B cell (primary cell): ENCODE measurements around the gene TMC1. TPM values are rescaled to one million over a fixed set of nuclear protein-coding genes. Genes with fewer than 3 reads are reported as not detected.
A peak's percentile ranks its signal among the peaks of the same experiment; 100 is the strongest.

Experiments used
- ATAC-seq: fragments of 200-7000 bp; cut with Tn5 transposase; one replicate; pipeline ENCODE4 v1.10.0; 2021; ENCODE audit warnings: low read depth, mild to moderate bottlenecking, moderate number of reproducible peaks, moderate library complexity
- CTCF ChIA-PET: fragments of 350-600 bp; sonication (Branson Sonifier 250); formaldehyde crosslinking; loops from one replicate; lab custom pipeline; 2021; ENCODE audit warnings: antibody characterized with exemption, inconsistent platforms; lab: Charles Lee
- POLR2A ChIA-PET: fragments of 350-600 bp; sonication (Branson Sonifier 250); formaldehyde crosslinking; loops from one replicate; lab custom pipeline; 2021; ENCODE audit warnings: antibody characterized with exemption; lab: Charles Lee
- DNase-seq: peaks from one replicate; pipeline ENCODE4 v3.0.0; 2013
- H2AFZ ChIP-seq: 2 replicates; pipeline ENCODE4 v1.6.1; 2012; ENCODE audit warnings: mild to moderate bottlenecking, low read depth, low read length; ENCODE audit not compliant: insufficient read depth, poor library complexity, severe bottlenecking
- H3K27ac ChIP-seq, 2 donors: 1 replicate in 1 of 2; 2 replicates in 1 of 2; pipeline ENCODE4 v1.5.1; 2012 to 2013; ENCODE audit warnings: low read length in 2 of 2, mild to moderate bottlenecking in 2 of 2, moderate library complexity in 1 of 2
- H3K27me3 ChIP-seq, 4 experiments: fragments of 200-600 bp in 1 of 4; sonication (generic) in 1 of 4; replicated peaks in 1 of 4; 1 replicate in 2 of 4; 2 replicates in 2 of 4; pipeline versions ENCODE4 v1.6.1 to v1.7.0; 2013 to 2016; ENCODE audit warnings: low read length in 3 of 4, mild to moderate bottlenecking in 2 of 4, mixed read lengths in 1 of 4, moderate library complexity in 1 of 4; ENCODE audit not compliant: insufficient read depth in 4 of 4, control insufficient read depth in 3 of 4; ENCODE audit errors: control extremely low read depth in 1 of 4
- H3K36me3 ChIP-seq, 2 experiments: replicated peaks in 1 of 2; 1 replicate in 1 of 2; 2 replicates in 1 of 2; pipeline versions ENCODE4 v1.6.1 to v1.7.1; 2013; ENCODE audit warnings: low read length in 1 of 2; ENCODE audit not compliant: insufficient read depth in 2 of 2, control insufficient read depth in 1 of 2; ENCODE audit errors: control extremely low read depth in 1 of 2, extremely low read depth in 1 of 2
- H3K4me1 ChIP-seq, 2 donors: fragments of 200-600 bp in 1 of 2; sonication (generic) in 1 of 2; 1 replicate in 1 of 2; 2 replicates in 1 of 2; pipeline versions ENCODE4 v1.5.1 to v1.6.1; 2013 to 2017; ENCODE audit warnings: low read length in 2 of 2; ENCODE audit not compliant: control insufficient read depth in 2 of 2, insufficient read depth in 2 of 2
- H3K4me2 ChIP-seq: replicated peaks from 2 replicates; pipeline ENCODE3; 2012; ENCODE audit warnings: mild to moderate bottlenecking, low read depth, low read length; ENCODE audit not compliant: poor library complexity, severe bottlenecking
- H3K4me3 ChIP-seq, 5 experiments: fragments of 200-600 bp in 1 of 5; sonication (generic) in 1 of 5; 1 replicate in 3 of 5; 2 replicates in 2 of 5; pipeline versions ENCODE4 v1.5.1 to v1.7.0; 2011 to 2016; ENCODE audit warnings: low read length in 4 of 5, mild to moderate bottlenecking in 4 of 5, low read depth in 2 of 5, control low read depth in 1 of 5, moderate library complexity in 1 of 5; ENCODE audit not compliant: insufficient read depth in 1 of 5; ENCODE audit errors: control extremely low read depth in 1 of 5, extremely low read depth in 1 of 5
- H3K79me2 ChIP-seq: fragments of 200-600 bp; sonication (generic); one replicate; pipeline ENCODE4 v1.6.0; 2016; ENCODE audit warnings: low read length; ENCODE audit not compliant: control insufficient read depth, insufficient read depth
- H3K9ac ChIP-seq: fragments of 200-600 bp; sonication (generic); 2 replicates; pipeline ENCODE4 v1.6.1; 2017; ENCODE audit warnings: mild to moderate bottlenecking, low read length, moderate library complexity
- H3K9me3 ChIP-seq, 3 donors: one replicate each; pipeline versions ENCODE4 v1.6.1 to v1.7.1; 2013; ENCODE audit warnings: low read length in 2 of 3; ENCODE audit not compliant: control insufficient read depth in 2 of 3, insufficient read depth in 1 of 3; ENCODE audit errors: control extremely low read depth in 1 of 3
- H4K20me1 ChIP-seq: 2 replicates; pipeline ENCODE4 v1.6.0; 2012; ENCODE audit warnings: mild to moderate bottlenecking, low read length; ENCODE audit not compliant: insufficient read depth, control insufficient read depth, poor library complexity, severe bottlenecking
- H3K27ac Mint-ChIP-seq: one replicate; pipeline ENCODE4 v1.8.0; 2021; ENCODE audit warnings: mixed read lengths
- H3K27me3 Mint-ChIP-seq: one replicate; pipeline ENCODE4 v1.8.0; 2021; ENCODE audit warnings: mixed read lengths
- H3K4me1 Mint-ChIP-seq: one replicate; pipeline ENCODE4 v1.8.0; 2021; ENCODE audit warnings: mixed read lengths
- H3K4me3 Mint-ChIP-seq: one replicate; pipeline ENCODE4 v1.8.0; 2021; ENCODE audit warnings: mixed read lengths
- H3K9me3 Mint-ChIP-seq: one replicate; pipeline ENCODE4 v1.8.0; 2022; ENCODE audit warnings: mixed read lengths; ENCODE audit not compliant: insufficient read depth
- EZH2 ChIP-seq: IDR thresholded peaks from 2 replicates; pipeline ENCODE4 v1.6.1; 2012; ENCODE audit warnings: borderline replicate concordance, low read depth, mild to moderate bottlenecking, moderate library complexity, low read length; ENCODE audit not compliant: insufficient read depth, poor library complexity, severe bottlenecking
- WGBS: methylation state at CpG from one replicate; pipeline ENCODE4 v1.1.5; 2013; ENCODE audit warnings: missing lambda C conversion rate; ENCODE audit not compliant: insufficient coverage; 5-methylcytosine and 5-hydroxymethylcytosine counted together
- intact Hi-C: fragments of 100-400 bp; cut with micrococcal nuclease; formaldehyde crosslinking; loops from one replicate; pipeline ENCODE4 v1.10.0; 2022
- polyA plus RNA-seq: library from polyadenylated mRNA; depleted of rRNA; stranded (reverse); fragments of >200 nt; gene quantifications from 2 replicates; pipeline ENCODE4 v1.2.3, GENCODE V29; 2012
- total RNA-seq, 2 donors: library from RNA; stranded (reverse); fragments of 120-200 nt in 1 of 2; gene quantifications; 1 replicate in 1 of 2; 2 replicates in 1 of 2; pipeline versions ENCODE4 v1.2.3 to v1.2.4, GENCODE V29; 2013 to 2022
- TF ChIP-seq, protein P1 (sequence below): fragments of 200-600 bp; IDR thresholded peaks from one replicate; pipeline ENCODE4 v1.8.0; 2022; ENCODE audit warnings: antibody characterized with exemption, mild to moderate bottlenecking

Gene TMC1
- total and polyA plus RNA-seq, 2 donors (not counting 1 experiment from before 2014, with no cell fraction given), result not detected

DNA sequence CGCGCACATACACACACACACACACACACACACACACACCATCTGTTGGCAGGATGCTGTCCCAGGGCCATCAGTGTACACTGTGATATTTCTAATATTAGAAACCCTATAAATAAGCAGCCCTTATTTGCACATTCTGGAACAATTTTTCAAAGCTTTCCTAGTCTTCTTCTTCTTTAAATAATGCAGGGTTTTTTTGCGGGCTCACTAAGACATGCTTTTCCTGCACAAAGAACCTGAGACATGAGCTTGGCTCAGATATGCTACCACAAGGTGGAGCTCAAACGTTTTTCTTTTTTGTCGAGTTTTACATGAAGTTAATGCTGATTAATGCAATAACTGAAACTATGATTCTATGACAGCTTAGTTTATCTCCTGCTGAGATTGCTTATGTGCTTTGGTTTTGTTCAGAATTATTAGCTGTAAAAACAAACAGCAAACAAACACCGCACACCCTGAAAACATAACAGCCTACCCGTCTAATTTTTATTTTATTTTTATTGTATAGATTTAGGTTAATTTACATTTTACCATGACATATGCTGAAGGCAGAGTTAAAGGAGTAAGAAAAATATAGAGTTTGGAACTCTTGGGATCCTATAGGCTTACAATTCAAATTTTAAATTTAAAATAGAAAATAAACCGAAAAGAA, 335.7 kb downstream of the TMC1 start:
- intact Hi-C loops, result loop anchor here (2.0 to 5.0 kb wide), 2 partner anchors 226 to 325 kb away; no protein-coding TSS in a partner anchor
- no peaks in the 10 kb centered on the region for H3K4me1 ChIP-seq
- no peak overlapping the region for H3K4me2 ChIP-seq
- no peak overlapping the region for H3K27ac ChIP-seq
- no peak overlapping the region for H3K27ac Mint-ChIP-seq
- no peaks in the 10 kb centered on the region for H3K27me3 Mint-ChIP-seq
- H3K9me3 ChIP-seq, result no peaks in the 10 kb centered on the region
- ChIA-PET CTCF (interaction anchor here (1.3 to 1.5 kb wide), 3 partner anchors 165 to 225 kb away, joined by 4 to 9 read pairs (median 5); no protein-coding TSS in a partner anchor), POLR2A (interaction anchor here (0.7 kb wide), 1 partner anchor 181 kb away, joined by 3 read pairs; no protein-coding TSS in a partner anchor)
- no peak for ATAC-seq
- H3K9ac ChIP-seq, result no peak overlapping the region
- no peak overlapping the region for H3K4me3 ChIP-seq
- H3K79me2 ChIP-seq, result no peaks in the 10 kb centered on the region
- H3K4me1 Mint-ChIP-seq, result peaks cover 5% of the 10 kb centered on the region
- H3K36me3 ChIP-seq, result no peaks in the 10 kb centered on the region
- H2AFZ ChIP-seq, result no peak overlapping the region
- 10% methylated on average over 2 of the region's 8 CpGs for WGBS
- TF ChIP-seq, protein P1, sequence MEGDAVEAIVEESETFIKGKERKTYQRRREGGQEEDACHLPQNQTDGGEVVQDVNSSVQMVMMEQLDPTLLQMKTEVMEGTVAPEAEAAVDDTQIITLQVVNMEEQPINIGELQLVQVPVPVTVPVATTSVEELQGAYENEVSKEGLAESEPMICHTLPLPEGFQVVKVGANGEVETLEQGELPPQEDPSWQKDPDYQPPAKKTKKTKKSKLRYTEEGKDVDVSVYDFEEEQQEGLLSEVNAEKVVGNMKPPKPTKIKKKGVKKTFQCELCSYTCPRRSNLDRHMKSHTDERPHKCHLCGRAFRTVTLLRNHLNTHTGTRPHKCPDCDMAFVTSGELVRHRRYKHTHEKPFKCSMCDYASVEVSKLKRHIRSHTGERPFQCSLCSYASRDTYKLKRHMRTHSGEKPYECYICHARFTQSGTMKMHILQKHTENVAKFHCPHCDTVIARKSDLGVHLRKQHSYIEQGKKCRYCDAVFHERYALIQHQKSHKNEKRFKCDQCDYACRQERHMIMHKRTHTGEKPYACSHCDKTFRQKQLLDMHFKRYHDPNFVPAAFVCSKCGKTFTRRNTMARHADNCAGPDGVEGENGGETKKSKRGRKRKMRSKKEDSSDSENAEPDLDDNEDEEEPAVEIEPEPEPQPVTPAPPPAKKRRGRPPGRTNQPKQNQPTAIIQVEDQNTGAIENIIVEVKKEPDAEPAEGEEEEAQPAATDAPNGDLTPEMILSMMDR, result peak; percentile 36
- TF ChIP-seq EZH2, result no peak
- no peak overlapping the region for H3K4me3 Mint-ChIP-seq
- H3K27me3 ChIP-seq, result no peaks in the 10 kb centered on the region
- no peaks in the 10 kb centered on the region for H3K9me3 Mint-ChIP-seq
- DNase-seq, result peak; percentile 34
- H4K20me1 ChIP-seq, result no peaks in the 10 kb centered on the region

DNA sequence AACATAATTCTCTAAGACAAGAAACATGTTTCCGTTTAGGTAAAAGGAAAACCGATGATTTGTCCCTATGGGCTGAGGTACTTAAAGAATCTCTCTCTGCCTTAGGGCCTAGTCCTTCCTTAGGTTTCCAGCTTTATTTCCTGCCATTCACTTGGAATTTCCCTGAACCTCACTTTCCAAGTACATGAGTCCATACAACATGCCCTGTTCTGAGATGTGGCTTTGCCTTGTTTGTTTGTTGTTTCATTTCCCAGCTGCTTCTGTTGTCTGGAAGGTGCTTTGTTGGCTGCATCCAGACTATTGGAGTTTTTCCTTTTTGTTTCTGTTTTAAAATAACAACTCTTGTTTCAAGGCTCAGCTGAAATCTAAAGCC, 336.2 kb downstream of the TMC1 start:
- intact Hi-C loops, result loop anchor here (2.0 to 5.0 kb wide), 2 partner anchors 225 to 325 kb away; no protein-coding TSS in a partner anchor
- H3K4me3 Mint-ChIP-seq, result no peak overlapping the region
- Histone ChIP-seq H3K9me3 (no peaks in the 10 kb centered on the region), H3K4me2 (no peak overlapping the region), H3K9ac (no peak overlapping the region), H3K4me1 (no peaks in the 10 kb centered on the region), H3K4me3 (no peak overlapping the region), H2AFZ (no peak overlapping the region), H3K27ac (no peak overlapping the region), H3K27me3 (no peaks in the 10 kb centered on the region), H3K79me2 (no peaks in the 10 kb centered on the region), H4K20me1 (no peaks in the 10 kb centered on the region), H3K36me3 (no peaks in the 10 kb centered on the region)
- no peak for ATAC-seq
- DNase-seq, result no peak
- 100% methylated on average over 2 of the region's 2 CpGs for WGBS
- POLR2A ChIA-PET, result no interaction called here
- CTCF ChIA-PET, result interaction anchor here (1.5 to 1.8 kb wide), 3 partner anchors 165 to 225 kb away, joined by 4 to 9 read pairs (median 4); no protein-coding TSS in a partner anchor
- TF ChIP-seq EZH2, result no peak
- TF ChIP-seq, protein P1, result no peak
- H3K4me1 Mint-ChIP-seq, result peaks cover 9% of the 10 kb centered on the region
- H3K27ac Mint-ChIP-seq, result no peak overlapping the region
- no peaks in the 10 kb centered on the region for H3K27me3 Mint-ChIP-seq
- no peaks in the 10 kb centered on the region for H3K9me3 Mint-ChIP-seq
